Heart left ventricle (tissue), 16 donors: ENCODE measurements around the gene MBLAC2. TPM values are rescaled to one million over a fixed set of nuclear protein-coding genes. Genes with fewer than 3 reads are reported as not detected.

ENCODE experiments used
- ATAC-seq, 4 donors: fragments of 200-7000 bp; cut with Tn5 transposase; one replicate each; pipeline ENCODE4 v1.9.1; 2020 to 2022; ENCODE audit warnings: moderate library complexity in 4 of 4, mild to moderate bottlenecking in 3 of 4, moderate number of reproducible peaks in 1 of 4
- DNase-seq, 5 donors: peaks; one replicate each; pipeline ENCODE4 v3.0.0-alpha.2; 2020
- H3K27ac ChIP-seq, 12 donors: fragments of 200-600 bp; sonication (generic) in 4 of 12; one replicate each; pipeline versions ENCODE4 v1.5.0 to v1.8.0; 2016 to 2022; ENCODE audit warnings: mild to moderate bottlenecking in 2 of 12
- H3K27me3 ChIP-seq, 9 donors: fragments of 200-600 bp; sonication (generic) in 2 of 9; one replicate each; pipeline versions ENCODE4 v1.5.1 to v1.8.0; 2016 to 2022; ENCODE audit warnings: mild to moderate bottlenecking in 3 of 9
- H3K36me3 ChIP-seq, 9 donors: fragments of 200-600 bp; sonication (generic) in 2 of 9; one replicate each; pipeline versions ENCODE4 v1.5.0 to v1.8.0; 2018 to 2022; ENCODE audit warnings: mild to moderate bottlenecking in 2 of 9
- H3K4me1 ChIP-seq, 12 donors: fragments of 200-600 bp; sonication (generic) in 4 of 12; one replicate each; pipeline versions ENCODE4 v1.5.0 to v1.8.0; 2016 to 2022; ENCODE audit warnings: mild to moderate bottlenecking in 3 of 12
- H3K4me3 ChIP-seq, 12 donors: fragments of 200-600 bp; sonication (generic) in 4 of 12; one replicate each; pipeline versions ENCODE4 v1.5.0 to v1.8.0; 2017 to 2022; ENCODE audit warnings: mild to moderate bottlenecking in 9 of 12, moderate library complexity in 4 of 12
- H3K9me3 ChIP-seq, 12 donors: fragments of 200-600 bp; sonication (generic) in 4 of 12; one replicate each; pipeline versions ENCODE4 v1.5.0 to v1.8.0; 2016 to 2022; ENCODE audit warnings: mild to moderate bottlenecking in 1 of 12
- CTCF ChIP-seq, 12 donors: fragments of 200-600 bp; sonication (generic) in 4 of 12; IDR thresholded peaks; one replicate each; pipeline versions ENCODE4 v1.5.0 to v1.8.0; 2018 to 2022; ENCODE audit warnings: antibody characterized with exemption in 12 of 12, mild to moderate bottlenecking in 5 of 12
- POLR2A ChIP-seq, 2 donors: fragments of 450-650 bp; IDR thresholded peaks; one replicate each; pipeline ENCODE4 v1.6.1; 2017; ENCODE audit warnings: antibody characterized with exemption in 2 of 2, mild to moderate bottlenecking in 2 of 2, moderate library complexity in 2 of 2
- WGBS, 4 donors: extraction: QIAGEN DNeasy Blood & Tissue Kit in 2 of 4; methylation state at CpG; one replicate each; pipeline versions ENCODE4 v1.1.5 to v1.1.7; 2013 to 2018; 5-methylcytosine and 5-hydroxymethylcytosine counted together
- intact Hi-C, 10 donors: fragments of 100-400 bp; cut with DNase I; formaldehyde crosslinking; loops; one replicate each; pipeline versions ENCODE4 v1.11.1 to v1.14.2; 2022
- polyA plus RNA-seq, 2 donors: library from polyadenylated mRNA; stranded (reverse); fragments of 200-250 nt; gene quantifications; one replicate each; pipeline ENCODE4 v1.2.3, GENCODE V29; 2013
- total RNA-seq, 9 donors: library from RNA; depleted of rRNA in 2 of 9; stranded (reverse); fragments of >200 nt in 2 of 9; fragmentation: NEBNext Ultra II Directional in 3 of 9; extraction: Animal tissue kit (Norgen Biotek cat#: 25700) in 3 of 9; gene quantifications; one replicate each; pipeline versions ENCODE4 v1.1.0 to v1.2.4, GENCODE V29; 2016 to 2023
- donor health status: ischemic (EF 13 %, LVEDD 7.1; RV severe dilation, severe dysfunction).
- donor health status: healthy with polysubstance abuse.
- donor health status: DM: no; HTN: yes; CAD: no.
- donor health status: DM: no; HTN: no; CAD: no.
- donor health status: ischemic (EF 25% LVEDD 6.9; RV normal size, moderate dysfunction).
- donor health status: ischemic (EF 25% LVEDD 5.7; RV mildly dilated, moderate dysfunction).
- donor health status: healthy.
- donor health status: DM: yes; HTN: yes; CAD: no.
- donor health status: ischemic (EF 35%, LVEDD 5.7; RV mildly dilated, moderate dysfunction).
- donor health status: nonischemic (EF 11% LVEDD 7.7; RV severe dilation, severe dysfunction).
- donor health status: DM: yes; HTN: yes; CAD: no.
- donor health status: PGD.
- donor health status: ischemic (EF 29% LVEDD 5.4; RV normal size, mild dysfunction).
- donor health status: nonischemic (EF 23%, LVEDD 6.1; RV moderate dilation, normal function).

Gene MBLAC2
- total and polyA plus RNA-seq, 11 donors, result 1.3 to 5.3 (median 3.3) TPM

GRCh38 chr5:90494043-90494442 lies 19.5 kb upstream of the MBLAC2 start:
- no peak for DNase-seq
- no peak for TF ChIP-seq CTCF (IDR thresholded peaks at IDR 0.05)
- TF ChIP-seq POLR2A (IDR thresholded peaks at IDR 0.05), result no peak
- H3K4me1 ChIP-seq, result no peaks in the 10 kb centered on the region
- no peak overlapping the region for H3K27ac ChIP-seq
- H3K27me3 ChIP-seq, result no peaks in the 10 kb centered on the region
- peaks cover 0 to 15% (median 0%) of the 10 kb centered on the region in 12 donors for H3K9me3 ChIP-seq
- no peak for ATAC-seq
- no peak overlapping the region for H3K4me3 ChIP-seq
- intact Hi-C loops, result no loop called here
- no peaks in the 10 kb centered on the region for H3K36me3 ChIP-seq

- intact Hi-C loops, result no loop called here
- no peak for TF ChIP-seq POLR2A (IDR thresholded peaks at IDR 0.05)
- TF ChIP-seq CTCF (IDR thresholded peaks at IDR 0.05), result no peak
- no peaks in the 10 kb centered on the region for H3K36me3 ChIP-seq
- H3K9me3 ChIP-seq, result no peaks in the 10 kb centered on the region
- H3K4me1 ChIP-seq, result no peaks in the 10 kb centered on the region
- WGBS, 4 donors, result 47 to 56% (median 49%) methylated on average over 2 of the region's 2 CpGs
- no peak for DNase-seq
- H3K4me3 ChIP-seq, result no peak overlapping the region
- H3K27me3 ChIP-seq, result no peaks in the 10 kb centered on the region
- ATAC-seq, result no peak
- H3K27ac ChIP-seq, result no peak overlapping the region
Observed at GRCh38 chr5:90488791-90489190, 14.2 kb upstream of the MBLAC2 start.

GRCh38 chr5:90484540-90484939 lies 10.0 kb upstream of the MBLAC2 start:
- no peak for ATAC-seq
- 42 to 55% (median 48%) methylated on average over 3 of the region's 3 CpGs for WGBS, 4 donors

GRCh38 chr5:90483206-90483605 lies 8.6 kb upstream of the MBLAC2 start:
- intact Hi-C loops, result no loop called here
- TF ChIP-seq POLR2A (IDR thresholded peaks at IDR 0.05) (no peak), CTCF (IDR thresholded peaks at IDR 0.05) (no peak)
- no peaks in the 10 kb centered on the region for H3K27me3 ChIP-seq
- no peak overlapping the region for H3K4me3 ChIP-seq
- no peak for ATAC-seq
- H3K9me3 ChIP-seq, result no peaks in the 10 kb centered on the region
- no peak overlapping the region for H3K27ac ChIP-seq
- DNase-seq, result no peak
- no peaks in the 10 kb centered on the region for H3K36me3 ChIP-seq
- WGBS, 4 donors, result 89 to 93% (median 90%) methylated on average over 8 of the region's 8 CpGs
- no peaks in the 10 kb centered on the region for H3K4me1 ChIP-seq

More at GRCh38 chr5:90484540-90484939, 10.0 kb upstream of the MBLAC2 start:
- no peaks in the 10 kb centered on the region for H3K36me3 ChIP-seq
- no peaks in the 10 kb centered on the region for H3K4me1 ChIP-seq
- H3K27me3 ChIP-seq, result no peaks in the 10 kb centered on the region
- no peak for DNase-seq
- H3K4me3 ChIP-seq, result no peak overlapping the region
- no peak for TF ChIP-seq CTCF (IDR thresholded peaks at IDR 0.05)
- TF ChIP-seq POLR2A (IDR thresholded peaks at IDR 0.05), result no peak
- no peak overlapping the region for H3K27ac ChIP-seq
- no peaks in the 10 kb centered on the region for H3K9me3 ChIP-seq
- intact Hi-C loops, result no loop called here
